HG03095 (cell line): ENCODE results near the gene HTR3D.
"Not testable (repeated sequence)": the region's sequence is repeated elsewhere in the genome, so short reads cannot be mapped to it uniquely, and the experiment has no call there.

ENCODE experiments used
- ATAC-seq: cut with Tn5 transposase; IDR thresholded peaks from one replicate; pipeline ENCODE4 v1.9.1; 2021; ENCODE audit warnings: moderate library complexity; ENCODE audit not compliant: unreplicated experiment

HTR3D gene

GRCh38 chr3:184016169-184016570 lies 15.4 kb upstream of the HTR3D start:
- no peak for ATAC-seq

GRCh38 chr3:184016811-184017671 lies 14.5 kb upstream of the HTR3D start:
- ATAC-seq: peak; percentile 64

- peak; percentile 97 for ATAC-seq
These were observed 13.7 kb upstream of the HTR3D start, which contains the start of gene ABCC5 for GRCh38 chr3:184017672-184018423. ABCC5 (minus strand) TSS chr3:184017884; CDS start chr3:184014392, 3,492 bp downstream.

GRCh38 chr3:184018424-184018973 lies 13.0 kb upstream of the HTR3D start:
- ATAC-seq: no peak

- no peak for ATAC-seq
These were observed 9.2 kb upstream of the HTR3D start for GRCh38 chr3:184022323-184022722.

- ATAC-seq: not testable (repeated sequence)
These were observed 6.3 kb upstream of the HTR3D start for GRCh38 chr3:184025256-184025655.

GRCh38 chr3:184028275-184028890 lies 3.2 kb upstream of the HTR3D start:
- not testable (repeated sequence) for ATAC-seq

GRCh38 chr3:184029443-184029842 lies 2.1 kb upstream of the HTR3D start:
- no peak for ATAC-seq

GRCh38 chr3:184030536-184030935 lies 1.0 kb upstream of the HTR3D start:
- ATAC-seq: no peak

GRCh38 chr3:184037816-184038215 lies 6.3 kb downstream of the HTR3D start:
- no peak for ATAC-seq

GRCh38 chr3:184038307-184038706 lies 6.8 kb downstream of the HTR3D start:
- ATAC-seq: not testable (repeated sequence)

GRCh38 chr3:184039414-184039813 lies 7.9 kb downstream of the HTR3D start:
- ATAC-seq: no peak

GRCh38 chr3:184040010-184040409 lies 8.5 kb downstream of the HTR3D start:
- no peak for ATAC-seq

- ATAC-seq: no peak
These were observed 11.1 kb downstream of the HTR3D start for GRCh38 chr3:184042617-184043016.

GRCh38 chr3:184045995-184046394 lies 14.5 kb downstream of the HTR3D start:
- no peak for ATAC-seq

- ATAC-seq: no peak
These were observed 18.8 kb downstream of the HTR3D start for GRCh38 chr3:184050217-184050847.

- ATAC-seq: no peak
These were observed 21.2 kb downstream of the HTR3D start, which contains the start of gene HTR3C for GRCh38 chr3:184052767-184053166. HTR3C (plus strand) TSS chr3:184053047; CDS start chr3:184053081, 34 bp downstream.

GRCh38 chr3:184058029-184058428 lies 26.5 kb downstream of the HTR3D start:
- ATAC-seq: no peak

- no peak for ATAC-seq
These were observed 27.9 kb downstream of the HTR3D start for GRCh38 chr3:184059424-184059823.

- no peak for ATAC-seq
These were observed 31.1 kb downstream of the HTR3D start for GRCh38 chr3:184062637-184063036.

- ATAC-seq: no peak
These were observed 34.7 kb downstream of the HTR3D start for GRCh38 chr3:184066211-184066610.
